Measurements from ENCODE around the gene PRKCB. TPM values are rescaled to one million over a fixed set of nuclear protein-coding genes. Genes with fewer than 3 reads are reported as not detected.

PRKCB gene
- polyA plus RNA-seq, 1 donor from 2014 or later, result 27.6 TPM

- Histone ChIP-seq H3K36me3 (ENCODE audit: insufficient read depth, low read length) (no peaks in the 10 kb centered on the region), H3K9ac (ENCODE audit: low read length) (no peak overlapping the region), H3K27me3 (ENCODE audit: insufficient read depth, low read depth, low read length) (no peaks in the 10 kb centered on the region), H3K9me3 (ENCODE audit: low read length) (no peaks in the 10 kb centered on the region), H3K79me2 (replicated peaks; ENCODE audit: insufficient read depth, low read length) (no peaks in the 10 kb centered on the region), H2AFZ (ENCODE audit: low read depth, low read length) (no peak overlapping the region), H3K27ac (ENCODE audit: low read length) (no peak overlapping the region), H3K4me3 (ENCODE audit: low read length) (no peak overlapping the region), H3F3A (ENCODE audit: insufficient read depth, low read length, poor library complexity, severe bottlenecking) (no peaks in the 10 kb centered on the region), H3K4me2 (ENCODE audit: low read length) (no peak overlapping the region), H3K9me2 (ENCODE audit: insufficient read depth, low read length) (no peaks in the 10 kb centered on the region), H4K20me1 (ENCODE audit: insufficient read depth) (no peaks in the 10 kb centered on the region)
- TF ChIP-seq POLR2AphosphoS5 (IDR thresholded peaks at IDR 0.05) (no peak), TAF1 (IDR thresholded peaks at IDR 0.05; ENCODE audit: low read depth) (no peak), MXI1 (conservative IDR thresholded peaks at IDR 0.05; ENCODE audit: poor library complexity, severe bottlenecking) (no peak), EZH2 (IDR thresholded peaks at IDR 0.05; ENCODE audit: borderline replicate concordance, insufficient read depth, low read length, poor library complexity, severe bottlenecking) (no peak), REST (IDR thresholded peaks at IDR 0.05; ENCODE audit: borderline replicate concordance) (no peak), SMC3 (conservative IDR thresholded peaks at IDR 0.05; ENCODE audit: poor library complexity) (no peak), RAD21 (conservative IDR thresholded peaks at IDR 0.05) (no peak), EP300 (conservative IDR thresholded peaks at IDR 0.05; ENCODE audit: poor library complexity, severe bottlenecking) (no peak)
- TF ChIP-seq, protein P1, sequence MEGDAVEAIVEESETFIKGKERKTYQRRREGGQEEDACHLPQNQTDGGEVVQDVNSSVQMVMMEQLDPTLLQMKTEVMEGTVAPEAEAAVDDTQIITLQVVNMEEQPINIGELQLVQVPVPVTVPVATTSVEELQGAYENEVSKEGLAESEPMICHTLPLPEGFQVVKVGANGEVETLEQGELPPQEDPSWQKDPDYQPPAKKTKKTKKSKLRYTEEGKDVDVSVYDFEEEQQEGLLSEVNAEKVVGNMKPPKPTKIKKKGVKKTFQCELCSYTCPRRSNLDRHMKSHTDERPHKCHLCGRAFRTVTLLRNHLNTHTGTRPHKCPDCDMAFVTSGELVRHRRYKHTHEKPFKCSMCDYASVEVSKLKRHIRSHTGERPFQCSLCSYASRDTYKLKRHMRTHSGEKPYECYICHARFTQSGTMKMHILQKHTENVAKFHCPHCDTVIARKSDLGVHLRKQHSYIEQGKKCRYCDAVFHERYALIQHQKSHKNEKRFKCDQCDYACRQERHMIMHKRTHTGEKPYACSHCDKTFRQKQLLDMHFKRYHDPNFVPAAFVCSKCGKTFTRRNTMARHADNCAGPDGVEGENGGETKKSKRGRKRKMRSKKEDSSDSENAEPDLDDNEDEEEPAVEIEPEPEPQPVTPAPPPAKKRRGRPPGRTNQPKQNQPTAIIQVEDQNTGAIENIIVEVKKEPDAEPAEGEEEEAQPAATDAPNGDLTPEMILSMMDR (IDR thresholded peaks at IDR 0.05; ENCODE audit: poor library complexity, severe bottlenecking), result no peak
Measured at GRCh38 chr16:23987443-23987842, 151.7 kb downstream of the PRKCB start.

- H2AFZ ChIP-seq (ENCODE audit: low read depth, low read length), result no peak overlapping the region
- no peaks in the 10 kb centered on the region for H3K9me2 ChIP-seq (ENCODE audit: insufficient read depth, low read length)
- H3K27me3 ChIP-seq (ENCODE audit: insufficient read depth, low read depth, low read length), result no peaks in the 10 kb centered on the region
- no peak overlapping the region for H3K4me3 ChIP-seq (ENCODE audit: low read length)
- no peaks in the 10 kb centered on the region for H3K79me2 ChIP-seq (replicated peaks; ENCODE audit: insufficient read depth, low read length)
- no peak overlapping the region for H3K9ac ChIP-seq (ENCODE audit: low read length)
- no peaks in the 10 kb centered on the region for H3F3A ChIP-seq (ENCODE audit: insufficient read depth, low read length, poor library complexity, severe bottlenecking)
- no peak overlapping the region for H3K27ac ChIP-seq (ENCODE audit: low read length)
- H3K9me3 ChIP-seq (ENCODE audit: low read length), result no peaks in the 10 kb centered on the region
- TF ChIP-seq, protein P1 (IDR thresholded peaks at IDR 0.05; ENCODE audit: poor library complexity, severe bottlenecking), result no peak
- TF ChIP-seq EZH2 (IDR thresholded peaks at IDR 0.05; ENCODE audit: borderline replicate concordance, insufficient read depth, low read length, poor library complexity, severe bottlenecking) (no peak), REST (IDR thresholded peaks at IDR 0.05; ENCODE audit: borderline replicate concordance) (no peak), RAD21 (conservative IDR thresholded peaks at IDR 0.05) (no peak), MXI1 (conservative IDR thresholded peaks at IDR 0.05; ENCODE audit: poor library complexity, severe bottlenecking) (no peak), TAF1 (IDR thresholded peaks at IDR 0.05; ENCODE audit: low read depth) (no peak)
- no peaks in the 10 kb centered on the region for H4K20me1 ChIP-seq (ENCODE audit: insufficient read depth)
- no peak overlapping the region for H3K4me2 ChIP-seq (ENCODE audit: low read length)
- no peaks in the 10 kb centered on the region for H3K36me3 ChIP-seq (ENCODE audit: insufficient read depth, low read length)
Measured at GRCh38 chr16:23990507-23990906, 154.7 kb downstream of the PRKCB start.

All from neural cell (in vitro differentiated cells).